Stomach smooth muscle (tissue), 2 donors: ENCODE results near the gene TUBAL3.

ENCODE experiments used
- H3K27ac ChIP-seq: one replicate; pipeline ENCODE4 v1.7.0; 2013; ENCODE audit warnings: mild to moderate bottlenecking, low read length, inconsistent platforms
- H3K27me3 ChIP-seq, 2 donors: one replicate each; pipeline ENCODE4 v1.7.0; 2013; ENCODE audit warnings: low read length in 2 of 2; ENCODE audit not compliant: insufficient read depth in 2 of 2, control insufficient read depth in 1 of 2
- H3K36me3 ChIP-seq, 2 donors: one replicate each; pipeline ENCODE4 v1.7.0; 2013; ENCODE audit warnings: low read length in 2 of 2; ENCODE audit not compliant: control insufficient read depth in 2 of 2, insufficient read depth in 2 of 2
- H3K4me1 ChIP-seq: one replicate; pipeline ENCODE4 v1.7.0; 2013; ENCODE audit warnings: low read length; ENCODE audit not compliant: control insufficient read depth, insufficient read depth
- H3K4me3 ChIP-seq, 2 donors: one replicate each; pipeline ENCODE4 v1.7.0; 2013; ENCODE audit warnings: low read length in 2 of 2
- H3K9ac ChIP-seq, 2 donors: one replicate each; pipeline ENCODE4 v1.7.0; 2013; ENCODE audit warnings: low read length in 2 of 2, mild to moderate bottlenecking in 1 of 2
- H3K9me3 ChIP-seq, 2 donors: one replicate each; pipeline ENCODE4 v1.7.0; 2013; ENCODE audit warnings: low read length in 2 of 2; ENCODE audit not compliant: control insufficient read depth in 2 of 2
- donor health status: healthy.
- donor health status: Pancreatic carcinoma.

TUBAL3 gene

DNA sequence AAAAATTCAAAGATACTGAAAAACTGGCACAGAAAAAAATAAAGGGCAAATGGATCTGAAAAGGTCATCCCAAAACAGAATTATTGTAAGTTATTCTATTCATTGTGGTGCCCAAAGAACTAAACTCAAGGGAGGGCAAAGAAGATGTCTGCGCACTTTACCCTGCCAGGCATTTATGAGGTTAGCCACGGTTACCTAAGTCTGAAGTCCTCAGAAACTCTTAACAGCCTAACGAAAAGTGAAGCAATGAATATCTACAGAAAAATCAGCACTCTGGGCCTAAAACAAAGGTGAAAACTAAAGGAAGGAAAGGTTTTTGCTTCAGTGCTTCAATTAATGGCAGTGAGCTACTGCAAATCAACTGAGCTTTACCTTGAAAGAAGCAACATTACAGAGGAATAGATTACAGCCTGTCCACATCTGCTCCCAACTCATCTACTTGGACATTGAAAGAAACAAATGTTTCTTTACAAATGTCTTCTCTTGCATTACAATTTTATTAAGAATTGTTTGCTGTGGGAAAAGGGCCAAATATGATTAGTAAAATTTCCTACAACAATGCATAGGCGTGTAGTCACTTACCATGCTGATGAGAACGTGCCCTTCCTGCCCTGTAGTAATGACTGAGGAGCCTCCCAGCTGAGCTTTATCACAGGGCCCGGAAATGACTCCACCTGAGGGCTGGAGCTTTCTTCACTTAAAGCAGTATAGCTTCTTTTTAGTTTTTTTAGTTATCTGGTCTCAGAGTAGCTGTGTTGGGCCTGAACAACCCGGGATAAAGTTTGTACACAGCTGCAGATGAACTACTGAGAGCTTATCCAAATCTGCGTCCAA lies at the start of gene TUBAL3:
TSS of gene TUBAL3 (minus strand) at position 621 of the 834 bp plus-strand sequence. CDS start at position 585, 36 bp downstream.
- Histone ChIP-seq H3K9ac (no peak within 1 kb of the TSS), H3K27ac (no peak within 1 kb of the TSS), H3K4me3 (no peak within 1 kb of the TSS), H3K9me3 (no peaks in the 10 kb centered on the region), H3K36me3 (no peaks in the 10 kb centered on the region), H3K4me1 (peaks cover 3% of the 10 kb centered on the region), H3K27me3 (no peaks in the 10 kb centered on the region)

DNA sequence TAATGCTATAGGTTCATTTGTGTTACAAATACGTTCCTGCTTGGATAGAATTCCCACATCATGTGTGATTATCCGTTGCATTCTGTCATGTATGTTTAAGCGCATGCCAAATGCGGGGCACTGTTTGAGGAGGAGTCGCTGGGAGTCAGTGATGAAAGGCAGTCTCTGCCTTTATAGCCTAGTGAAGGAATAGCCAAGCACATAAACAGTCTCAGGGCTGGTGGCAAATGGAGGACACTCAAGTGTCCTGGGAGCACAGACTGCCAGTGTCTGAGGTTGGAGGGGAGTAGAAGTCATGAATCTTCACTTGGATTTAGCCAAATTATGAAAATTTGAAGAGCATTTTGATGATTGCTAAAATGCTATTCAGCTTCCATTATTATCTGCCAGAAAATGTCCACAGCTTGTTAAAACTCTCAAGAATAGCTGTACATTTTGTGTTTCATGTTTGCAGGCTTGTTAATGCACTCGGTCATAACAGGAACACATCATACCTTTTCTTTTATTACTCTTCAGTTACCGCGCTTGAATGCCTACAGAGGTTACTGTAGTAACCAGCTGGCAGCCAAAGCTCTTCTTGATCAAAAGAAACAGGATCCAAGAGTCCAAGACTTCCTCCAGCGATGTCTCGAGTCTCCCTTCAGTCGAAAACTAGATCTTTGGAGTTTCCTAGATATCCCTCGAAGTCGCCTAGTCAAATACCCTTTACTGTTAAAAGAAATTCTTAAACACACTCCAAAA lies 49.3 kb upstream of the TUBAL3 start:
- peaks cover 41 to 50% of the 10 kb centered on the region in 2 donors for H3K36me3 ChIP-seq
- H3K27ac ChIP-seq, result no peak overlapping the region
- no peaks in the 10 kb centered on the region for H3K27me3 ChIP-seq
- H3K4me1 ChIP-seq, result no peaks in the 10 kb centered on the region
- H3K4me3 ChIP-seq, result no peak overlapping the region
- no peaks in the 10 kb centered on the region for H3K9me3 ChIP-seq
- H3K9ac ChIP-seq, result no peak overlapping the region

DNA sequence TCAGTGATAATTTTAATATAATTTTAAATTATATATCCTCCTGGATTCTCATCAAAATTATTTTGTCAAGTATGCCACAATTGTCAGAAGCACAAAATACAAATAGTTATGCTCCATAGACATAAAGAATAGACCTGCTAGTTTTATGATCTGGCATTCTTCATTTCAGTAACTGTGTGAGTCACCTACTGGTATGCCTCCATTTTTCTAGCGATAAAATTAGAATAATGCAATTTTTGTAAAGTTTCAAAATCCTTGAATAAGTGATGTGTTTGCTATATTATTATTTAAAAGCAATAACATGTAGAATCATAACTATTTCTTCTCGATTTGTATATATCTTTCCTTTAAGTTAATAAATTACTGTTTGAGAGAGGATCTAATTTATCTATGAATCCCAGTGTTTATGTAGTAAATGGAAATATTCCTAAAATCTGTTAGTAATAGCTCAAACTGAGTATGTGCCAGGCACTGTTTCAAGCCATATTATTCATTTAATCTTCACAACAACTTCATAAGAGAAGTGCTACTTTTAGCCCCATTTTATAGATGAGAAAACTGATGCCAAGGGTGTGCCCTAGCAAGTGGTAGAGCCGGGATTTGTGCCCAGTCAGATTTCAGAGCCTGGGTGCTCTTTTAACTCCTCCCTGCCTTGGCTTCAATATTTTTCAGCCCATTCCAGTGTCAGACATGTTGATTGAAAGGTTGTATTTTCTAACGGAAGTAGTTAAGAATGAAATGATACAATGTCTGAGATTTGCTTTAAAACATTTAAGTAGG lies 46.2 kb upstream of the TUBAL3 start:
- Histone ChIP-seq H3K36me3 (peaks cover 24 to 34% of the 10 kb centered on the region in 2 donors), H3K27ac (no peak overlapping the region), H3K9ac (no peak overlapping the region), H3K4me3 (peak overlapping the region in 1 of 2 donors; percentile 17), H3K9me3 (no peaks in the 10 kb centered on the region), H3K4me1 (peaks cover 3% of the 10 kb centered on the region), H3K27me3 (no peaks in the 10 kb centered on the region)

DNA sequence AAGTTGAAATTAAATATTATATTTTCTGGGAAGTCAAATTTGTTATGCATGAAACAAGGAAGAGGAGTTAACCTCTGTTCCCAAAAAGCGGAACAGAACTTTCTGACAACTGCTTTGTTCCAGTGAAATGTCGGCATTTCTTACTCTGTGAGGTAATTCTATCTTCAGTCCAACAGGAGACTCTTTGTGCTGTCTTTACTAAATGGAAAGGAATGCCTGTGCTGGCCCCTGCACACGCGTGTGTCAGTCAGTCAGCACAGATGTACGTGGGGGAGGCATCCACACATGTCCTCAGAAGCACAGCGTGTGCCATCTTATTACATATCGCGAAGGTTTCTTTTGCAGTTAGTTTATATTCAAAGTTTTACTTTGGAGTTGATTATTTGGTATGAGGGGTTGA lies 45.2 kb upstream of the TUBAL3 start:
- no peak overlapping the region for H3K27ac ChIP-seq
- peaks cover 3% of the 10 kb centered on the region for H3K4me1 ChIP-seq
- H3K9me3 ChIP-seq, result no peaks in the 10 kb centered on the region
- H3K9ac ChIP-seq, result peak overlapping the region in 1 of 2 donors; percentile 22
- peak overlapping the region; percentile 50 to 77 for H3K4me3 ChIP-seq
- peaks cover 21 to 25% of the 10 kb centered on the region in 2 donors for H3K36me3 ChIP-seq
- no peaks in the 10 kb centered on the region for H3K27me3 ChIP-seq

DNA sequence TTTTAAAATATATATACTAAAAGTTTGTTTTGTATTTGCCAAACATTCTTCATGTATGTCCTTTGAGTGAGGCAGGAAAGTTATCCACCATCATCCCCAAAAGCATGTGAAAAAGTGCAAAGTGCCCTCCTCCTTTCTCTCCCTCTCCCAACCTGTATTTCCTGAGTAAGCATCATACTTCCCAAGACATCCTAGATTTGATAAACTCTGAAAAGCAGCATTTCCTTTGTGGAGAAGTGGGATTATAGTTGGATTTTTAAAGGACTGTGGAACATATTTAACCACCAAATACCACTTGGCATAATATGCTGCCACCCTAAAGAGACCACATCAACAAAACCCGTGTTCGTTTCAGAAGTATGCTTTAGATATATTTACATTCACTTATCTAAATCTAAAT lies 44.6 kb upstream of the TUBAL3 start:
- peaks cover 3% of the 10 kb centered on the region for H3K4me1 ChIP-seq
- H3K36me3 ChIP-seq, result peaks cover 15 to 19% of the 10 kb centered on the region in 2 donors
- peak overlapping the region in 1 of 2 donors; percentile 80 for H3K9ac ChIP-seq
- peak overlapping the region; percentile 68 to 77 for H3K4me3 ChIP-seq
- H3K27me3 ChIP-seq, result no peaks in the 10 kb centered on the region
- H3K27ac ChIP-seq, result no peak overlapping the region
- no peaks in the 10 kb centered on the region for H3K9me3 ChIP-seq

DNA sequence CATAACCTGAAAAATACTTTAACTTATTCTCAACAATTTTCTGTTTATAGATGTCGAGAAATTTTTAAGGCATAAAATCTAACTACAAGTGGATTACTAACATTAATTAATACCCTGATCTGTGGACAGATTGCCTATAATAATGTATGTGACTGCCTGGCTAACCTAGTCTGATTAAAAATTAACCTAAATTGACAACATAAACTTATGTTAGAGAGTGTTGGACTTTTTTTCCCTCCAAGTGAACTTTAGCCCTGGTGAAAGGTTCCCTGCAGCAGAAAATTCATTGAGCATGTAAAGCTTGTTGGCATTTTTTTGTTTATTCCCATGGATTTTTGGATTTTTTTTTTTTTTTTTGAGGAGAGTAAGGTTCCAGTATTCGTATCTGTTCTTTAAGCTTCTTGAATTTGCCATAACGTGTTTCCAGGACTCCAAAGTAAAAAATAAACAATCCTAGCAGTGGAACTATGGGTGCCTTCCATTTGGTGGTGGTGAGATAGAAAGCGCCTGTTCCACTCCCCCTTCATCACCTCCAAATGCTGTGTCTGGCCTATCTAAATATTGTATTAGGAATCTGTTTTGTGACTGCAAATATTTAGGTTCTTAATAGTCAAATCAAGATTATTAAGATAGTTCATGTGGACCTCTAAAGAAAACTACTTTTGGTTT lies 43.8 kb upstream of the TUBAL3 start:
- no peaks in the 10 kb centered on the region for H3K27me3 ChIP-seq
- H3K4me3 ChIP-seq, result peak overlapping the region; percentile 77 to 98
- H3K36me3 ChIP-seq, result peaks cover 9 to 12% of the 10 kb centered on the region in 2 donors
- no peaks in the 10 kb centered on the region for H3K9me3 ChIP-seq
- peak overlapping the region; percentile 22 to 80 for H3K9ac ChIP-seq
- H3K4me1 ChIP-seq, result peaks cover 3% of the 10 kb centered on the region
- H3K27ac ChIP-seq, result no peak overlapping the region

DNA sequence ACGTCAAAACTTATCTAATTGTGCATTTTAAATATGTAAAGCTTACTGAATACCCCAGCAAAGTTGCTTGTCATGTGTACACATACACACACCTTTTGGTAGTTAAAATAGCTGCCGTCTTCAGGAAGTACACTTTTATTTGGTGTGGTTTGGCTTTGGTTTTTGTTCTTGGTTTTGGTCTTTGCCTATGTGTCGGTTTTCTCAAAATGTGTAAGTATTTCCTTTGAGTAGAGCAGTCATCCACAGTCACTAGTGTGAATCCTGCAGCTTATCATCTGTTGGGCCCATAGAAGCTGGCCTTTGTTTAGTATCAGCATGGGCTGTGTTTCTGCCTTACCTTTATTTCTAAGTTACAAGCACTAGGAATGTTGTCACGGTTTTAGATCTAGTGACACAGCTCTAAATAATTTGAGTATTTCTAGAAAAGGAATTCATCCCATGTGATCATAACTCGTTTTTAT lies 43.0 kb upstream of the TUBAL3 start:
- no peaks in the 10 kb centered on the region for H3K9me3 ChIP-seq
- H3K4me3 ChIP-seq, result peak overlapping the region; percentile 77 to 98
- no peak overlapping the region for H3K27ac ChIP-seq
- H3K9ac ChIP-seq, result peak overlapping the region; percentile 43 to 80
- peaks cover 3% of the 10 kb centered on the region for H3K4me1 ChIP-seq
- H3K27me3 ChIP-seq, result no peaks in the 10 kb centered on the region
- peaks cover 3 to 4% of the 10 kb centered on the region in 2 donors for H3K36me3 ChIP-seq

DNA sequence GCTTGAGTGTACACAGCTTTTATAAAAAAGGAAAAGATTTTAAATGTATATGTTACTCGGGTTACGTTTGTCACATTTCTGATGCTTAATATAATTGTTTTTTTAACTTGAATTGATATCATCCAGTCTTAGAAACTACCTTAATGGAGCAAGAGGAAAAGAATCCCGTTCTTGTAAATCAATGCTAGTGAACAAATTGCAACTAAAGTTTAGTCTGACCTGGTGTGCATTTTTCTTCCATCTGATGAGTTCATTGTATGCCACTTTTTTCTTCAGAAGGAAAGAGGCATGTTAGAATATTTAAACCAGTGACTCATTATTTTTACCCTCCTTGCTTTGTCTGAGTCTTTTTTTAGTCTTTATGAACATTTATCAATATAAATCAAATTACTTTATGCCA lies 42.4 kb upstream of the TUBAL3 start:
- peak overlapping the region; percentile 71 to 80 for H3K9ac ChIP-seq
- H3K4me3 ChIP-seq, result peak overlapping the region; percentile 77 to 98

DNA sequence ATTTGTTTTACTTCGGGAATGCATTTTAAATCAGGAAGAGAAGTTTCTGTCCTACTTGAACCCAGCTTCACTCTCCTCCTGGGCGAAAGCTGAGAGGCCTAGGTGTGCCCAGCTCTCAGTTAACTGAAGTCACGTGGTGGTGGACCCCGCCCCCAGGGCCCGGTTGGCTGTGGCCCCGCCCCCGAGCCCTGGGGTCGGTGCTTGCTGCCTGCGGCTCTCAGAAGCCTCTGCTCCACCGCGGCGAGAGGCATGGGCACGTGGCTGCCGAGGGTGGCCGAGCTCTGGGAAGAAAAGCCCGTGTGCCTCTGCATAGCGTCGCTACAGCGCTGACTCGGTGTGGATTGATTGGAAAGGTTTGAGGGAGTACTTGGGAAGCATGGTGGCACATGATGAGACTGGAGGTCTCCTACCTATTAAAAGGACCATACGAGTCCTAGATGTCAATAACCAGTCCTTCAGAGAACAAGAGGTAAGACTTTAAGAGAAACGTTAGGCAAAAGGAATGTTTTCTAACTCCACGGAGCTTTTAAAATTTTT lies 41.8 kb upstream of the TUBAL3 start:
- H3K27me3 ChIP-seq, result no peaks in the 10 kb centered on the region
- H3K9ac ChIP-seq, result peak overlapping the region; percentile 71 to 80
- H3K4me3 ChIP-seq, result peak overlapping the region; percentile 77 to 98
- H3K27ac ChIP-seq, result peak overlapping the region; percentile 19
- H3K9me3 ChIP-seq, result no peaks in the 10 kb centered on the region
- H3K4me1 ChIP-seq, result peaks cover 3% of the 10 kb centered on the region
- no peaks in the 10 kb centered on the region for H3K36me3 ChIP-seq

More for the DNA sequence above, 42.4 kb upstream of the TUBAL3 start:
- Histone ChIP-seq H3K27me3 (no peaks in the 10 kb centered on the region), H3K27ac (no peak overlapping the region), H3K36me3 (no peaks in the 10 kb centered on the region), H3K9me3 (no peaks in the 10 kb centered on the region), H3K4me1 (peaks cover 3% of the 10 kb centered on the region)

DNA sequence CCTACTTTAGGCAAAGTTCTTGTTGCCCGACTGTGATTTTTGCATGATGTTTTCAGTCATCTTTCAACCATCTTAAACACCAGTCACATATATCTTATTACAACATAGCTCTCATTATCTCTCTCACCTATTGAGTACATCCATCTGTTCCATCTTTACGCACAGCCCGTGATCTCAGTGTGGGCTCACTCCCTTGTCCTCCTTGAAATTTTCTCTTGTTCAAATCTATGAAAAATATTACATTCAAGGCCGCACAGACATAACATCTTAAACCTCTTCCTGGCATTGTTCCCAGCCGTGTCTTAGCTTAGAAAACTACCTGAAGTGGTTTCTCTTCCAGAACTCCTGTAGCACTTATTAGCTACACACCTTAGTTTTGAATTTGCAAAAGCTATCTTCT lies 40.4 kb upstream of the TUBAL3 start:
- Histone ChIP-seq H3K27ac (no peak overlapping the region), H3K36me3 (no peaks in the 10 kb centered on the region), H3K4me1 (peaks cover 3% of the 10 kb centered on the region), H3K27me3 (no peaks in the 10 kb centered on the region), H3K9me3 (no peaks in the 10 kb centered on the region), H3K4me3 (no peak overlapping the region), H3K9ac (no peak overlapping the region)
